Frontal cortex (tissue), 4 donors: ENCODE measurements around the gene AKR1C8. TPM values are rescaled to one million over a fixed set of nuclear protein-coding genes. Genes with fewer than 3 reads are reported as not detected.
"Not testable (repeated sequence)": the region's sequence is repeated elsewhere in the genome, so short reads cannot be mapped to it uniquely, and the experiment has no call there.

Source experiments
- DNase-seq, 2 donors: peaks; one replicate each; pipeline ENCODE4 v3.0.0; 2012; ENCODE audit warnings: low spot score in 2 of 2
- FAIRE-seq: peaks from 2 replicates; lab custom pipeline; 2012; peaks lifted over from hg19 to GRCh38; lab: Jason Lieb, UNC
- total RNA-seq: library from RNA; depleted of rRNA; stranded (reverse); fragments of >200 nt; gene quantifications from one replicate; pipeline ENCODE4 v1.2.3, GENCODE V29; 2014
- donor health status: control.
- donor health status: control.
- donor health status: control.

Gene AKR1C8
- total RNA-seq, 1 donor from 2014 or later, result not detected

- FAIRE-seq, result no peak
Measured at GRCh38 chr10:5117026-5117425, 67.9 kb downstream of the AKR1C8 start.

DNA sequence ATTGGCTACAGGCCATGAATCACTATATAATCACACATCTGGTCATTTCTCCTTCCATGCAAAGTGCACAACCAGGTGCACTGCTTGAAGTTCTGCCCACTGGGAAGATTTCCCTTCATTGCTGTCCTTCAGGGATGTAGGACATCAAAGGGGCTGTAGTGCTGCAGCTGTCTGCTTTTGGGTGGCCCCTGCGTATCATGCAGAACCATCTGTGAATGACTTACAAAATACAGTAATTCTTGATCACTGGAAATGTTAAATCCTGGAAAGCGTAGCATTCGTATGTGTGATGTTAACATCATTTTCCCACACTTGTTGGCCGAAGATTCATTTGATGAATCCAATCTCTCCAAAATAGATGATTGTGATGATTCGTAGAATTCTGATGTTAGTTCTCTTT, 68.3 kb downstream of the AKR1C8 start:
- no peak for DNase-seq
- FAIRE-seq, result no peak

More at GRCh38 chr10:5117026-5117425, 67.9 kb downstream of the AKR1C8 start:
- no peak for DNase-seq

- not testable (repeated sequence) for DNase-seq, FAIRE-seq
Measured at GRCh38 chr10:5109861-5110260, 75.1 kb downstream of the AKR1C8 start.

- DNase-seq (no peak), FAIRE-seq (no peak)
Measured at GRCh38 chr10:5108658-5109416, 76.1 kb downstream of the AKR1C8 start.

- DNase-seq, result no peak
- no peak for FAIRE-seq
Measured at GRCh38 chr10:5107860-5108526, 77.0 kb downstream of the AKR1C8 start.

DNA sequence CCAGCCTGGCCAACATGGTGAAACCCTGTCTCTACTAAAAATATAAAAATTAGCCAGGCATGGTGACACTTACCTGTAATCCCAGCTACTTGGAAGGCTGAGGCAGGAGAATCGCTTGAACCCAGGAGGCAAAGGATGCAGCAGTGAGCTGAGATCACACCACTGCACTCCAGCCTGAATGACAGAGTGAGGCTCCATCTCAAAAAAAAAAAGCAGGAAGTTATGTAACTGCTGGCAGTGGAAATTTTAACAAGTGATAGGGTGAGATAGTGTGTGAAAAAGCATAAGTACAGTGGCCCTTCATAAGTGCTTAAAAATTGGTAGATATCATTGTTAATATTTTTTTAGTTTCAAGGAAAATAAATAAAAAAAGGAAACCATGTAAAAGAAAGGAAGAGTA, 78.4 kb downstream of the AKR1C8 start:
- no peak for DNase-seq

GRCh38 chr10:5105626-5106025, 79.3 kb downstream of the AKR1C8 start:
- no peak for FAIRE-seq
- DNase-seq, result no peak

More for the DNA sequence above, 78.4 kb downstream of the AKR1C8 start:
- FAIRE-seq, result no peak

Other genes starting within 250 kb of the AKR1C8 start
- gene AKR1C1, start 221.7 kb downstream of the AKR1C8 start, total RNA-seq, result 30.2 TPM
- 39.5 TPM for gene AKR1C2, start 181.3 kb downstream of the AKR1C8 start, total RNA-seq
- 2.4 TPM for gene AKR1C3, start 90.7 kb downstream of the AKR1C8 start, total RNA-seq
- not detected for gene AKR1C4, start 11.7 kb upstream of the AKR1C8 start, total RNA-seq
- gene UCN3, start 179.8 kb upstream of the AKR1C8 start, total RNA-seq, result not detected
- not detected for gene TUBAL3, start 219.7 kb upstream of the AKR1C8 start, total RNA-seq
- 29.3 TPM for gene NET1, start 227.4 kb upstream of the AKR1C8 start, total RNA-seq